CD4-positive, alpha-beta T cell treated with Interleukin-10 for 1 hour (primary cell): ENCODE data around the gene EXOC4.
"Not testable (repeated sequence)": the region's sequence is repeated elsewhere in the genome, so short reads cannot be mapped to it uniquely, and the experiment has no call there.

Experiments used
- DNase-seq: peaks from one replicate; pipeline ENCODE4 v3.0.0-alpha.2; 2020

Gene EXOC4

DNA sequence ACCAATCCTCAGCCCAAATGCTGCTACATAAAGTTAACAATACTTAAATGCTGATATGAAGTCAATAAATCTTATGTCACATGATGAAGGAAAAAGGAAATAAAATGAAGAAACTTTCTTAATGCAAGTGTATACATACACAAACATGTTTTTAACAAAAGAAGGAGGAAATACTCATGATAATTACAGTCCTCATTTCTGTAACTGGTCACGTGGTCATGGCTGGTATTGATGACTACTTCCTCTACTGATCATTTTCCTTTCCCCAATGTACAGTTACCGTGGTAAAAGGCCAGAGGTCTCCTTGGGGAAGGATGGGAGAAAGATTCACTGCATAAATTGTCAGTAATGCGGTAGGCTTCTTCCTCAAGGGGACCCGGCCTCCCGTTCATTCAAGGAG lies 390.8 kb downstream of the EXOC4 start:
- not testable (repeated sequence) for DNase-seq

DNA sequence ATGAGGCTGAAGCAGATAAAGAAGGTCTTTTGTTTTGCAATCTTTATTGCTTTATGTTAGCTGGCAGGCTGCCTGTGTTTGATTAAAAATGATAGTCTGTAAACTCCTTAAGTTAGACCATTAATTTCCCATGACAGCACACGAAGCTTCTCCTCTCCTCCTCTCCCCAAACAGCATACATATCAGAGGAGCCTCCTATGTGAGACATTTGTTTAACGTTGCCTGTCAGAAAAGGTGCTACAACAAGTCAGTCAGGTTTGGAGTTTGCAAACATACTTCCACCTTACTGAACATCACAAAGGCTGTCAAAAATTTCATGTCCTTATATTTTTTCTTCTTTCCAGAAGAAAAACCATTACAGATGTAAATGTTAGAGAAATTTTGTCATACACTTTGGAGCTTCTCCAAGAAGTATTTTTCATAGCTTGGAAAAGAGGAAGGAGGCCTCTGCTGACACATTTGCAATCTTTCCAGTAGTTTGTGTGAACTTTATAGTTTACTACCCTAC lies 393.1 kb downstream of the EXOC4 start:
- DNase-seq, result no peak

DNA sequence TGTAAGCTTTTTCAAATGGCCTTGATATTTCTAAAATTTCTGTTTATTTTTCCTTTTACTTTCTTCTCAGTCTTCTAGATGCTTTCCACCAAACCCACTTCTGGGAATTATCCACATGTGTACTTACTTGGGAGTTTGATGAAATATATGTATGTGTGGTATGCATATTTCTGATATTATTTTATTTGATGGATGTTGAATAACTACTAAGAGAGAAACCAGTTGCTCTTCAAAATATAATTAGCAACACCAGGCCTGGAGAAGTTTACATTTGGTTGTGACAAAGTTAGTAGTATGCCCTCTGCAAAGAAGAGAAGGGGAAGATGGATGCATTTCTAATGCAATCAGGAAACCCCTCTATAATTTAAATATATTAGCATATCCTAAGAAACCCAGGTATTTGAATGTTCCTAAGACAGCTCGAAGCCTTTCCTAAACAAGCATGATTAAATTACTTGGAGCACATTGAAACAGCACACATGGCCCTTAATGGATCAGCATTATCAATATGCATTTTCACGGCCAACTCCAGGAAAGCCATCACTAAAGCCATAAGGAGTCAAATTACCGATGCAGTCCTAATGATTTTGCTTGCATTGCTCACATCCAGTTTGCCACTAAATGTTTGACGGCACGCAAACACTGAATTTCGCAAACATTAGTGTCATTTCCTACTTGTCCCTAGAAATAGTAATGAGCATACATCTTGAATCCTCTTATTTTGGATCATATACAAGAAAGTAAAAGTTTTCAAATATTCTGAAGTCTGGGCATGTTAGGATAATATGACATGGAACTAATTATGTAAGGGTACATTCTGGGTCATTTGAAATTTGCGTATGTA lies 393.8 kb downstream of the EXOC4 start:
- DNase-seq, result no peak

DNA sequence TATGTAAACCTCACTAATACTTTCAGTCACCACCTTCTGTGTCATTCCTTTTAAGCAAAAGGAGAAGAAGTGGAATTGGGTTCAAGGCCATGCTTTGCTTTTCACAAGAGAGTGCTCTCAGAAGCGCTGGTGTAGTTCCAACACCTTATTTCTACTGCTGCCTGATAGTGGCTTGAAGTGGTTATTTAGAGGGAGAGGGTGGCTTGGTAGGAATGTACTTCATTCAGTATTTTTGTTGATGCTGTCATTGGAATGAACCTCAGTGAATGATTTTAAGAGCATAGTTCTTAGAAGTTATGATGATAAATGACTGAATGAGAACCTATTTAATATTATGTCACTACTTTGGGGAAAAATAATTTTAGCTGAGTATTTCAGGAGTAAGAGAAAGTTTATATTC lies 396.7 kb downstream of the EXOC4 start:
- no peak for DNase-seq

DNA sequence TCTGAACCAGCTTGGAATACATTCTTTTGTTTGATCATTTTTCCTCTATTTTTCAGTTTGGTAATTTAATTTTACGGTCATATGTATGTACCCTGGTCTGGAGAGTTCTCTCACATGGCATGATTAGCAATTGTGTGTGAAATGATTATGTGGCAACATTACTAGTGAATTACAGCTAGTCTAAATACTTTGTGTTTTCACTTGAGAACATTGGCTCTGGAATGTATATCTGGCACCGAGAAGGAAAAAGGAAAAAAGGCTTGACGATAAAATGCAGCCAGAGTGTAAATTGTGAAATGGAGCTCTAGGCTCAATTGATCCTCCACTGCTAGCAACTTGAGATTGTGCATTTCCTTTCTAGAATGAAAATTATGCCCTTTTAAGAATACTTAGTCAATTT lies 397.2 kb downstream of the EXOC4 start:
- DNase-seq, result no peak

DNA sequence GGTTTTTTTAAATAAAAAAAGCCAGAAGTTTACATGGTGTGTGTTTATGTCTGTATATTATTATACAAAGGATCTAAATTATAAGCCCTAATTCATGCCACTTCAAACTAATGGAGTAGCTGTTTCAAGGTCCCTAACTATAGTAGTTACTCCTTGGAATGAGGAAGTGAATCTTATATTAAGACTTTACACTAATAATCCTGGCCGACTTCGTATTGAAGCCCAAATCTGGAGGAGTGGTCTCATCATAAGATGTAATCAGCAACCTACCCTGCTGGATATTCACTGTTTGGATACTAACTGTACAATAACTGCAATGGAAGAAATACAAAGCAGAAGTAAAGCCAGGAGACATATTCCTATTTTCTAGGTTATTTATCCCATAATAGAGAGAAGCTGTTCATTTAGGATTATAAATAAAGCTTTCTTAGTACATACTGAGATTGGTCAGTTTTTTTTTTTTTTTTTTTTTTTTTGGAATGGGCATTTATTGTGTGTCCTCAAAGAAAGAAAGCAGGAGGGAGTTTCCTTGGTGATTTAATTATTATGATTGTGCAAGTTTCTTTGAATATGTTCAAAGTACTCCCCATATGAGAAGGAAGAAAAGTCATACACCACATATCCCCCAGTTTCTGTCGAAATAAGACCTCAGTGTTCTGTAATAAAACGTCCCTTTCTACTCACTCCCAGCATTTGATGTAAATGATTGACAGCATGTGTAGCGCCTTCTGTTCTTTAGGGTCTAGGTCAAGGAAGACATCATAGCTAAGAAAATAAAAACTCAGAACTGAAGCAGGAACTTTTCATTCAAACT lies 397.8 kb downstream of the EXOC4 start:
- no peak for DNase-seq

DNA sequence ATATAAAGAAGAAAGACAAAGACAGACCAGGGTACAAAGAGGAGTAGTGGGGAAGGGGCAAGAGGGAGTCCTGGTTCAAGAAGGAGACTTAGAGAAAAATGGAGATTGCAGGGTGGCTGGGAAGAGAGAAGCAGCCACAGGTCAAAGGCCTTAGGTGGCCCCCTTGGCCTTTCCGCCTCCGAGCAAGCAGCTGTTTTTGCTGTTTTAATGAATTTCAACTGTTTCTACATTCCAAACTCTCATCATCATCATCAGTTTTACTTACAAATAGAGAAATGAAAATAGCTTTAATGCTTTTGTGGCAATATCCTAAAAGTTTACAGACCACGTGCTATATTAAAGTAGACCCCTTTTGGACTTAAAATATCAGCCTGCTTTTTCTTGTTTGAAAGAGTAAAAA lies 399.7 kb downstream of the EXOC4 start:
- DNase-seq, result no peak

DNA sequence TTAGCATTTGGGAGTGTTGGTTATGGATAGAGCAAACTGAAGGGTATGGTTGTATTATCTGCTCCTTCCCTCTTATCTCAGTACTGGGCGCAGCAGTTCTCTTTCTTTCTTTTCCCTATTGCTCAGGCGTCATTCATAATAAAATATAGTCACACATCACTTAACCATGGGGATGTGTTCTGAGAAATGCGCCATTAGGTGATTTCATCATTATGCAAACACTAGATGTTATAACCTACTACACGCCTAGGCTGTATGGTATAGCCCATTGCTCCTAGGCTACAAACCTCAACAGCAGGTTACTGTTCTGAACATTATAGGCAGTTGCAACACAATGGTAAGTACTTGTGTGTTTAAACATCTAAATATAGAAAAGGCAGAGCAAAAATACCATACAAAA lies 401.7 kb downstream of the EXOC4 start:
- DNase-seq, result no peak

DNA sequence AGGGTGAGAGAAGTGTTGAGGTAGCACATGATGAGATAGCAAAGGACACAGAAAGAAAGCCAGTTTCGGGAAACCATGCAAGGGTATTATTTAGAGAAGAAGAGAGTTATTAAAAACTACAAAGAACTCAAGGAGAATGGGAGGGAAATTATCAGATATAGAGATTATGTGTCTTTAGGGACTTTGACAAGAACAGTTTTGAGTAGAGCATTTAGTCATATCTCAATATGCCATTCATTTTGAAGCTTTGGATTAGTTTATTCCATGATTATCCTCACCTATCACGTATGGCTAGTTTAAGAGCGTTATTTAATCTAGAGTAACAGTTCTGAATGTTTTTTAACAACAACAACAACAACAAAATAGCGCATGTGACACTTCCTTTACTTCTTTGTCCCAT lies 409.4 kb downstream of the EXOC4 start:
- DNase-seq, result no peak

DNA sequence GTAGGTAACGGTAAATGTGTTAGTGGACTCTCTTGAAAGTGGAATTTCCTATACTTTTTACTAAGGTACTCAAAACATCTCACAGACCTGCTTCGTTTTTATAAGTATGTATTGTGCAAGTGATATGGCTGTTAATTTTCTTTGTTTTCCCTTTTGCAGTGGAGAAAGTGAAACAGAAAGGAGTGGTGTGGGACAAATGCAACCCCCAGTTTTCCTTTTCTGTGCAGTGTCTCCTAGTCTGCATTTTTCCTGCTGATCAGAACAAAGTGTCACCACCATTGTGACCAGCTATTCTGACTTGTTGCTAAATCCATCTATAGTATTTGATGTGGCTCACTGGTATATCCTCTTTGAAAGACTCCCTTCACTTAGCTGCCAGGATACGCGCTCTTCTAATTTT lies 410.0 kb downstream of the EXOC4 start:
- no peak for DNase-seq

DNA sequence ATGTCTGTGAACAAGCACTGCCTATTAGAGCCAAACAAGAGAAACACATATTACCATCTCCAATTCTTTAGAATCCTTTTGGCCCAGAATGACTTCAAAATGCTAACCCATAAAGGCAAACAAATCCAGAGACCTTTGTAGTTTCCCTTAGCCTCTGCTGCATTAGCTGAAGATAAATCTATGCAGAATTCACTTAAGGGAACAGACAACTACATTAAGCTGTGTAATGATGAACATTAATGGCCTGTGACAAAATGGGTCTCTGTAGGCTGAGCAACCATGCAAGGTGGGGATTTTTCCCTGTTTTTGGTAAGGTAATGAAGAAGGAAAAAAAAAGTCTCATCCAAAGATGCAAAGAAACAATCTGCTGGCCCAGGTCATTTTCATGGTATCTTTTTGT lies 411.6 kb downstream of the EXOC4 start:
- no peak for DNase-seq

DNA sequence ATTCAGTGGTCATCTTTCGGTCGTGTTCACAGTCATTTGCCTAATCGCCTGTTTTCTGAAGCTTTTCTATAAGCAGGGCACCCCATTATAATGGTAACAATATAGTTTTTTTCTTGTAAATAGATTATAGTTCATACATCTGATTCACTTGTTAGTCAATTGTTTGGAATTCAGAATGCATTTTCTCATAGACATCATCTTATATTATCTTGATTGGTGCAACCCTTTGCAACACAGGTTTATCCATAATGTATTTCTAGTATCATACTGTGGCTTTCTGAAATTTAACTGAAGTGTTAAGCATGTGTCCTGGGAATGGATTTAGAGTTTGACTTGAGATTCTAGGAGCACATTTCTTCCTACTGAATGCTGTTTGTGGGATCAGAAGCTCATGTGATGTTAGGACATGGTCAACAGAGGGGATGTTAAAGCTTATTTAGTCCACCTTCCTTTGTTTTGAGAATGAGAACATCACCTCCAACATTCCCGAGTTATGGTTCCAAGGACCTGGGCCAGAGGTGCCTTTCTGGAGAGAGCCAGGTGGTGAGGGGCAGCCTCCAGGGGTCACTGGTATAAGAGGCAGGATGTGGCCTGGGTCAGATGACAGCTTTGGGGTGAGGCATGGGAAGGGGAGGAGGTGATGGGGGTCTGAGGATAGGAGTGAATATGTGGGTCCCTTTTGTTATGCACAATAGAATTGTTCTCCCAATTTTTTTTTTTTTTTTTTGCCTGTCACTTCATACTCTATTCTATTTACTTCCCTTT lies 415.6 kb downstream of the EXOC4 start:
- DNase-seq, result no peak

DNA sequence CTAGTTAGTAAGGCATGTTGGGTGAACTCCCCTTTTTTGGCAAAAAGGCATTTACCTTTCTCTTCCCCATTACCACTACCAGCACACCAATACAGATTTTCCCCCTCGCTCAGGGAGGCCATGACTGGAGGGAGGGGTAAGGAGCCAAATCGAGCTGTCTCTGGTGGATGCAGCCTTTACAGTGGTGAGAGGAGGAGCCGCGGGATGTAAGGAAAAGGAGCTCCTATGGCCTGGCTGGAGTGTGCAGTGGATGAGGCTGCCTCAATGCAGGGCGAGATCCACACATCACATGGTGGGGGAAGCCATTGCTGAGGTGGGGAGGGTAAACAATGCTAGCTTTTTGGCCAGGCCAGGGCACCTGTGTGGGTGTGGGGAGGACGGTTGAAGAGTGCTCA lies 416.2 kb downstream of the EXOC4 start:
- no peak for DNase-seq

DNA sequence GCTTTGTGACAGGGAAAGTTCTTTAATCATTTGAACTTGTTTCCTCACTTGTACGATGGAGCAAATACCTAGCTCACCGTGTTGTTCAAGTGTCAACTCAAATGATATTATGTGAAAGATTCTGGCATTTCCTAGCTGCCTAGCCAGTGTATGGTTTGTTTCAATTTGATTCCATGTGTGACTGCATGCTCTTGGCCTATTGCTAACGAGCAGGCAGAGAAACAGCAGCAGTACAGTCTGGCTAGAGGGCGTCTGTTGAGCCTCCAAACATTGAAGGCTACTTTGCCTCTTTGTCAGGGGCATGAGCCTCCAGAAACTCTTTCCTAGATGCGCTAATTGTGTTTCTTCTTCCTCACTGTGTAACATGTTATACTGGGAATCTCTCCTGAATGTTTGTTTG lies 417.4 kb downstream of the EXOC4 start:
- DNase-seq, result no peak

DNA sequence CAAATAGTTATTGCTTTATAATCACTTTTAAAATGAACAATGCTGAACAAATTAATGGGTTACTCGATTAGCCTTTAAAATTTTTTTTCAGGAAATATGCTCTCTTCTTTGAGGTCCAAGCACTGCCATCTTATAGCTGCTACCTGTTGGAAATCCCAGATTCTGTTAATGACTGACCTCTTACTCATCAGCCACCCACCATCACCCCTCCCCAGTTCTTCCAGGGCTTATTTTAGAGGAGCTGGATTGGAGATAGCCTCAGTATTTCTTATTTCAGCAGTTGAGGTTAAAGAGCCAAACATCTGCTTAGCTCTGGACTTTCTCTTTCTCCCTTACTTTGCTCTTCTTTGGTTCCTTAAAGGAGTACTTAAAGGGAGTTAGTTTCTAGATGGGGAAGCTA lies 420.0 kb downstream of the EXOC4 start:
- DNase-seq, result no peak

DNA sequence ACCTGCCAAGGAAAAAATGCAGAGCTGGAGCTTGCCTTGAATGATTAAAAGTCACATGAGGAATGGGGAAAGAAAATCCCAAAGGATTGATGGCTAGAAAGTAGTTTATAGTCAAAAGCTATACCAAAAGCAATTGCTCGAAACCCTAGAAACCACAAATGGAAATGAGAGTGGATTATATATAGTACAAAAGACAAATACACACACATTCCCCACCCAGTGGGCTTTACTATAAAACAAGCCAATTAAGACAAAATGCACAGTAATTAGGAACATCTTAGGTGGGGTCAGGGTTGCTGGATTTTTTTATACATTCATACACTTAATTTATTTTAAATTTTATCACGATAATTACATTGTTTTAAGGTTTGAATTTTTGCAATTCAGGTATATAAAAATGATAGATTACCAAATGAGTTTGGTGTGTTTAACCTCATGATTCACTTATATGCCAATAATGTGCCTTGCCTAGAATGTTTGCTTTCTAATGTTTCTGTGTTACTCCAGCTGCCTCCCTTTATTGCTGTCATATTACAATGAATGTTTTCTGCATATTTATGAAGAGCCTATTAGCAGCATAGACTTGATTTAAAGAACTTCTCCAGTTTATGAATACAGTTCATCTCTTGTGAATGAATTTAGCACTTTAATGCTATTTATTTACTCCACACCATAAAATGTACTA lies 421.3 kb downstream of the EXOC4 start:
- DNase-seq, result no peak

DNA sequence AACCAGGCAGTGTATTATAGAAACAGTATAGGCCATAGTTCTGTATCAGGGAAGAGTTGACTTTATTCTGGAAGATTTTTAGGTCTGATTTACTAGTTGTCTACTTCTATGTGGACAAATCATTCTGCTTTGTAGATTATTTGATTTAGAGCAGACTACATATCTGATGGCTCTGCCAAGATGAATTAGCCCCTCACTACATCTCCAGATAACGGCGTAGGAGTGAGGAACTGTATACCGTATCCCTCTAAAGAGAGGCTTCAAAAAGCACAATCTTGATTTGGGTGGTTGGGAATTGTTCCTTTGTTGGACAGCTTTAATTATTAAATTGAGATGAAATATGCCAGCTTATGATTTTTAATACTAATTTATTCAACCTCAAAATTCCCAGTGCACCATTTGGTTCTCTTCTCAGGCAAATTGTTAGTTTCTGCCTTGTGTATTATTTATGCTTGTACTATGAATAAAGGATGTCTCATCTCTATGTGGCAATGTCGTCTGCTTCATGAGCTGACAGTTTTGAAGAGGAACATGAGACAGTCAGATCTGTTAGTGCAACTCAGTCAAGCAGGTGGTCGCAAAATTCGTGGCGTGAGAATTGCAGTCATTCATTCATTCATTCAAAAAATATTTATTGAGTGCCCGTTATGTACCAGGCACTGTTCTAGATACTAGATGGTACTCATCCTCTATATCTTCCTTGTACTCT lies 422.8 kb downstream of the EXOC4 start:
- no peak for DNase-seq

DNA sequence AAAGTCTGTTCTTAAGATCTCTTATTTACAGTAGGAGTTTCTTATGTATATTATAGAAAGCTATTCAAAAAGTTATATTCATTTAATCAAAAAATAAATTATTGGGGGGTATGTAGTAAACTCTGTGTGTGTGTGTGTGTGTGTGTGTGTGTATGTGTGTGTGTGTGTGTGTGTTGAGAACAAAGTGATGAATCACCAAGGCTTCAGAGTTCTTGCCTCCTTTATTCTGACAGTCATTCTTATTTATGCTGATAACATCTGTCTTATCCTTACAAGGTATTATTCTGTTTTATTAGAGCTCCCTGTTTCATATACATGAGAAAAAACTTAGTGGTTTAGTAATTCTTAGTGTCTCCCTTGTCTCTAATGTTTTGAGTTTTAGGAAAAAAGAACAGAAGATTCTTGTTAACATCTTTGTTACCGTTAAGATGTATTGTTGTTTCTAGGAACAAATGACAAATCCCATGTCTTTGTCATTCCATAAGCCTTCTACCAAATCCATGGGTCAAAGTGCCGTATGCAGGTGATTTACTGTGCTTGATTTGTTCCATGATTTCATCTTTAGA lies 424.0 kb downstream of the EXOC4 start:
- DNase-seq, result no peak

DNA sequence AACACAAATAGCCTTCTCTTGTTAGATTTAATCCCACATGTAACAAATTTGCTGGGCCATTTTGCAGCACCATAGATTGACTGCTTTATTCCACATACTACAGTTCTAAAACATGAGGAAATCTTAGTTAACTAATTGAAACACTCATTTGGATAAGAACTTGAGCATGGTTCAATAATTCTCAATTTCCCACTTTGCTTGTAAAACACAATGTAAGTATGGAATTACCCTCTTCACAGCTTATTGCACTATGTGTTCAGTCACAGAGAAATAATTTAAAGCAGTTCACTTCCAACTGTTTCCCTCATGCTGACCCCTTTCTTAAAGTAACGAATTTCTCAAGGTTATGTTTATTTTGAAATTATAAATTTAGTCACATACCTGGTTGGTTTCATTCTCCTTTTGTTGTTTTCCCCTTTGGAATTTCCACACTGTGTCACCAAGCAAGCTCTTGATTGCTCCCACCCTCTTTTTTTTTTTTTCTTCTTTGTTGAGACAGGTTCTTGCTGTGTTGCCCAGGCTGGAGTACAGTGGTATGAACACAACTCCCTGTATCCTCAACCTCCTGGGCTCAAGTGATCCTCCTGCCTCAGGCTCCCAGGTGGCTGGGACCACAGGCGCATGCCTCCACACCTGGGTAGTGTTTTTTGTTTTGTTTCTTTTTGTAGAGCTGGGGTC lies 425.4 kb downstream of the EXOC4 start:
- no peak for DNase-seq

DNA sequence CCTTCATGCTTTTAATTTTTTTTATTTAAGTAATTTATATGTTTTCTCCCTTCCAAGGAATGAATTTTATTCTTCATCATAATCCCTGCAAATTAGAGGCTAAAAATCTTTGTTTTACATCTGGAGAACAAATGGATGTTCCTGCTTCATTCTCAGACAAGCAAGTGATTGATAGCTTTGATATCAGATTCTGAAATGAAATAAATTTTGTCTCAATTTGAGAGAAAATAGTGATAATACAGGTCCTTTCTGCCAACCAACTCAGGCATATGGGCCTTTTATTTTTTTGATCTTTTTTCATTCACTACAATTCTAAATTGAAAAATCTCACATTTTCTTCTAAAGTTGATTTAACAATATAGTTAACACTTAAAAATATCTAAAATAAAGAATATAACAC lies 427.1 kb downstream of the EXOC4 start:
- DNase-seq, result no peak

DNA sequence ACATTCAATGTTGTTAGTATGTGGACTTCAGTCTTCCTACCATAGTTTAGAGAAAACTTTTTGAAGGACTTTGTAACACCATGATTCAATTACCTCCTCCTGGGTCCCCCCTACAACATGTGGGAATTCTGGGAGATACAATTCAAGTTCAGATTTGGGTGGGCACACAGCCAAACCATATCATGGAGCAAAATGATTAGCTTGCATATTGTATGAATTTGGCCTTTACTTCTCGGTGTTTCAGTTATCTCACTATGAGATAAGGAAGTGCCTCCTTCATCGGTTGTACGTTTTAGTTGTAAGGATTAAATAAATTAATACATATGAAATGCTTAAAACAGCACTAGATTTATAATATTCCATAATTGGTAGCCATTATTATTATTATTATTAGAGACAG lies 428.7 kb downstream of the EXOC4 start:
- no peak for DNase-seq
